T-helper 2 cell (primary cell): ENCODE data around the gene CCDC178.
"Not testable (repeated sequence)": the region's sequence is repeated elsewhere in the genome, so short reads cannot be mapped to it uniquely, and the experiment has no call there.

ENCODE experiments used
- DNase-seq, 5 experiments: peaks; one replicate each; pipeline versions ENCODE4 v3.0.0 to v3.0.0-alpha.2; 2012 to 2022
- total RNA-seq, 2 donors: gene quantifications; one replicate each; lab custom pipeline; 2026; lab: John Stamatoyannopoulos, UW

Gene CCDC178, protein sequence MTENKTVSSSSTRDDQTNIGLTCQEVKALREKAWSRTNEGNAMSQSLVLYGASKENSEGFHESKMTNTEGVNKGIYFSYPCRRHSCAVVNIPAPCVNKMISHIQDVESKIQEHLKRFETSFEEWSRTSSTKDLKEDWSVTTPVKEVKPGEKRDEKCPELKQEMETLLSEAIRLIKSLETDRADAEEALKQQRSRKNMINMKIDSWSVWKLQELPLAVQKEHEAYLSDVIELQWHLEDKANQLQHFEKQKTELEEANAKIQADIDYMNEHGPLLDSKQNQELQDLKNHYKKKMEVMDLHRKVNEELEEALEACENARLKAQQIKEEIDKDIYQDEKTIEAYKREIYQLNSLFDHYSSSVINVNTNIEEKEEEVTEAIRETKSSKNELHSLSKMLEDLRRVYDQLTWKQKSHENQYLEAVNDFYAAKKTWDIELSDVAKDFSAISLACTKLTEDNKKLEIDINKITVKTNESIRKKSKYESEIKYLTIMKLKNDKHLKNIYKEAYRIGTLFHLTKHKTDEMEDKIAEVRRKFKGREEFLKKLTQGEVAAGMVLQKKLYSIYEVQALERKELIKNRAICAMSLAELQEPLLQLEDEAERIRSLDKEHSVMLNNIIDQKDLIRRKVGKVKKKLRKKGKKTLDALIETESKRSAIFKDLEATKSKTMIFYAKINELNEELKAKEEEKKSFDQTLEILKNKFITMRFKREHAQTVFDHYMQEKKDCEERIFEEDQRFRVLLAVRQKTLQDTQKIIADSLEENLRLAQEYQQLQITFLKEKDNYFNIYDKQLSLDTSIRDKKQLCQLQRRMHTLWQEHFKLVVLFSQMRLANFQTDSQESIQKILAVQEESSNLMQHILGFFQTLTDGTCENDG
- 0 to 0.13 reads per million in 2 donors for total RNA-seq

DNA sequence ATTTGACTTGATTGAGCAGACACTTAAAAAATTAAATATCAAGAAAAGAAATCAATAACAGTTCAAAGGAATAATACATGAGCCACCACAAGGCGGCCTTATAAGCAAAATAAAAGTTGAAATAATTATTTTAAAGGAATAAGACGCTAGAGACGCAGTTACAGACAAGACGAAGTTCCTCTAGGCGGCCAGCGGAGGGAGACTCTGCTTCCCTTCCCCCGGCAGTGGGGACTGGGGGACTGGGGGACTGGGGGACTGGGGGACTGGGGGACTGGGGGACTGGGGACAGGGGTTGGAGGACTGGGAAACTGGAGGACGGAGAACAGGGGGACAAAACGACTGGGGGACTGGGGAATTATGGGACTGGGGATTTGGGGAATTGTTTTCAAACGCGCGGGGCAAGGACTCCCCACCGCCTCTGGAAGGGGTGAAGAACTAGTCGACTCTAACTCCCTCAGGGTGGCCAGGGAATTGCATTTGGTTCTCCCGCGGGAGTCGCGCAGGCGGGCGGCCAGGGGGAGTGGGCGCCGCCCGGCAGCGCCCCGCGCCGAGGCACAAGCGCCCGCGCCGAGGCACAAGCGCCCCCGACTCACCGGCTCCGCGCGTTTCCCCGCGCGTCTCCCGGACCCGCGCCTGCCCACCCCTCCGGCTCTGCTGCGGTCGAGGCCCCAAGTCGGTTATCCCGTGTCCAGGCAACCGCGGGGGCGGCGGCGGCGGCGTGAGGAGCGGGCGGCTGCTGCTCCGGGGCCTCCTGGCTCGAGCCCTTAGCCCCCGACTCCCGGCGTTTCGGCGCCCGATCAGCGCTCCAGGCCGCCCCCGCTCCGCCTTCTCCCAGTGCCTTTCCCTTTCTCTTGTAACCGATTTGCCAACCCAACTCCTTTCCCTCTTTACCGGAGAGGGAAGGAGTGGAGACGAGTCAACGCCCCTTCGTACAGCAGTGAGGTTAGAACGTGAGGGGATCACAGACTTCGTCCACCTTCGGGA lies at the start of gene CCDC178:
Gene CCDC178 (minus strand): TSS at position 662 of the 984 bp plus-strand sequence. CDS start 28,633 bp downstream, outside the sequence.
- peak in 1 of 5 experiments; percentile 1 for DNase-seq

DNA sequence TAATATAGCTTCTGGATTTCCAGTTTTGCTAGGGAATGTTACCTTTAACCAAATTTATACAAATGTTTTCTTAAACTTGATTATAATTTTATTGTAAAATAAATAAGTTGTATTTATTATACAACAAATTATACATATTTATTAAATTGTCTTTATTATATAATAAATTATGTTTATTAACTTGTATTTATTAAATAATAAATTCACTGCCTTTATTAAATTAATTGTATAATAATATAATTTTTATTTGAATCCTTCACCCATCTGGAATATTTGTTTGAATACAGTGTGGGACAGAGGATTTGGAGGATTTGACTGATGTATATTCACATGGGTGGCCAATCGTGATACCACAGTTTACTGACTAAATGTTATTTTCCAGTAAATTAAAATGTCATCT lies 43.4 kb upstream of the CCDC178 start:
- DNase-seq = no peak

DNA sequence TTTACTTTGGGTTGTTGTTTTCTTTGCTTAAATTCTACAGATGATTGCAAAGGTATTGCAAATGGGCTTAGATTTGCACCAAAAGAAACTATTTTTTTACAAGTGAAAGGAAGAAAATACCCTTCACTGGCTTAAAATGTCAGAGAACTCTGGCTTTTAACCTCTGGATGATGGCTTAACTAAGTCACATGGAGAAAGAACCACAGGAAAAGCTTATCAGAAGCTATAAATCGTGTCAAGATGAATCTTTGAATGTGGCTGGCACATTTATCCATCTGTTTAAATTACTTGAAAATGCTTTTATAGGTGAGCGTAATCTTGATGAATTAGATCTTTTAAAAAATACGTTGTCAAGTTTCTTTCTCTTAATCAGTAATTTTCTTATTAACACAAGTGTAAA lies 32.0 kb upstream of the CCDC178 start:
- no peak for DNase-seq

DNA sequence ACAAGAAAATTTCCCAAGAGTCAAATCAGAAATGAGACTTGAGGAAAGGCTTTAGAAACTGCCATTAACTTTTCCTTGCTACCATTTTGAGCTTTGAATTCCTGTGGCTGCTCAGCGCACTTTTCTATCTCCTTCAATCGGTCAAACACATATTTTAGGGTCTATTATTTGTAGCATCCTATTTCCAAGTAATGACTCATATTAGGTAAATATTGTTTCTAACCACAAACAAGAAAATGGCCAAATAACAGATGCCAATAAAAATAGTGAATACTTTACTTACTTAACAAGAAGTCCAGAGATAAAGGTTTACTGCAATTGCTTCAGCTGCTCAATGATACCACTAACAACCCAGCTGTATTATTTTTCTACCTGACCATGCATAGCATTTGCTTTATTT lies 29.7 kb upstream of the CCDC178 start:
- no peak for DNase-seq

DNA sequence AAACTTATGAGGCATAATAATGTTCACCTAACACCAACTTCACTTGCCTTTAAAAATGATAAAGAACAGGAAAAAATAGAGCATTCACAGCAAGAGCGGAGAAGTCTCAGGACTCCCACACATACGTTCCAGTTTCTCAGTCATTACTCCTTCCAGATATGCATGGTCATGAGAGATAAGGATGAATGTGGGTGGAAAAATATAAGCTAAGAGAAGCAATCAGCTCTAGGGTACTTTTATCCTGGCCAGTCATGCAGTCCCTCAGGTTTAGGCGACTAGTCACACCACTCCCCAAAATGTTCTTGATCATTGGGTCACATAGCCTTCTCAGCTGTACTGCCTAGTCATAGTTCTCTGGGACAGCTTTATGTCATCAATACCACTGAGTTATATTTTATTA lies 29.2 kb upstream of the CCDC178 start:
- DNase-seq = no peak

DNA sequence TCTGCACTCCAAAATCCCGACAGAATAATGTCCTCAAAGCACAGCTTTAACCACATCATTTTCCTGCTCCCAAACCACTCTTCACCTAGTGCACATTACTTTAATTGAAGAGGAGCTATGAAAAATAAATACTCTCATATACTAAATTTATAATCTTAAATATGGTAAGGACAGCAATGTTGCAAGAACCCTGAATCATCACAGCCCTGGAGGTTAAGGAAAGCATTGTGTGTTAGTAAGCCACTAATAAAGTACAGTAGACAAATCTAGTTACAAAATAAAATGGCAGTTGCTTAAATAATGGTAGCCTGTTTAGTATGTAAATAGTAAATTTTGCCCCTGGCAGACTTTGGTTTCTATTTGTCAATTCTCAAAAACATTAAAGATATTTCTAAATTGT lies 27.0 kb upstream of the CCDC178 start:
- DNase-seq = no peak

DNA sequence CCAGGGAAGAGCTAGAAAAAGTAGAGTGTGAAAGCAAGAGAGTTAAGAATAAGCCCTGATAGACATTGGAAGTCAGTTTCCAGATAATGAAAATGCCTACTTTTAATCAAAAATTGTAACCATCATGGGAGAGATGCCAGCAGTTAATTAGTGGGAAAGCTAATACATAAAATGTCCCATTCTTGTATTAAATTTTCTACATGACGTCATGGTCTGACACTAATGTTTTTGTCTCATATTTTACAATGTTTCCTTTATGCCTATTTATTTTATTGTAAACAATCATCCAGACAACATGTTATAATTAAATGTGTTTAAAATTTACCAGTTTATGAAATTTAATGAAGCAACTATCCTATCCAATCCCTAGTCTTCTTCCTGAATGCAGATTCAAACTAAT lies 26.3 kb upstream of the CCDC178 start:
- DNase-seq = no peak

DNA sequence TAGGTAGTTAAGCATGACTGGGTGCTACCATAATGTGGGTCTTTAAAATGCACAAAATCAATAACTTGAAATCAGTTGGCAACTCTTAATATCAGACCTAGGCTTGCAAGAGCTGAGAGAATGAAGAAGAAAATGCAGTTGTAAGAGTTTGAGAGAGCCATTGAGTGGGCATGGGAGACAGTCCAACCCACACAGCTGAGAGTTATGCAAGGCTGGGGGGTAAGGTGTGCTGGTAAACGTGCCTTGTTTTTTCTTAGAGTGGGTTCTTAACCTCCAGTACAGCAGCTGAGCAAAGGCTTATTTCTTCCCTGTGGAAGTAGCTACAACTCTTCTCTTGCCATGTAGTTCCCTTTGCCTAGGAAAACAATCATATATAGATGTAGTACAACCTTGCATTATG lies 20.2 kb upstream of the CCDC178 start:
- no peak for DNase-seq

DNA sequence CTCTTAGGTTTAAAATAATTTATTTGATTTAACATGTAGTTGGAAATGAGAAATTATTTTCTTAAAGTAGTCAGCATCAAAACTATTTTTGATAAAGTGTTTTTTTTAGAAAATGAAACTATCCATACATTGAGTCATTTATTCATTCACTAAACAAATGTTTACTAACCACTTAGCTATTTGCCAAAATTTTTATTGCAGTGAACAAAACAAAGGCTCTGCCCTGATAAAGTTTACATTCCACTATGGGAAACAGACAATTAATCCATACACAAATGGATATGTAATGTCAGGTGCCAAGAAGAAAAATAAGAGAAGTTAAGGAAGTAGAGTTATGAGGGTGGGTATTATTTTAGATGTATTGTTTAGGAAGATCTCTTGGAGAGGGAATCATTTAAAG lies 19.1 kb upstream of the CCDC178 start:
- DNase-seq = no peak

DNA sequence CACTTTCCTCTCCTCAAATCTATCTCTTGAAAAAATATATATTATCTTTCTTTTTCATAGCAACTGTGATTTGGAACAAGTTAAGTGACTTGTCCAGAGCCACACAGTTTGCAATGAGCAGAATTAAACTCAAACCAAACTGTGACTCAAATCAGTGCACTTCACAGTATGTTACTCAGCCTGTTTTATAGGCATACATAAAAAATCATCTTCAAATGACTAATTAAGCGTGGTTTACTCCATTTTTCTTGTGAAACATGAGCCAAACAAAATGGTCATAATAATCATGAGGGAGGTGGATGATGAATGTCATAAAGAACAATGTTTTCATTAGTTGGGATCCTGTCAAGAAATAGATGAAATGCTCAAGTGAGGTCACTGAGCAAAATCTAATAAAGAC lies 6.1 kb upstream of the CCDC178 start:
- no peak for DNase-seq

DNA sequence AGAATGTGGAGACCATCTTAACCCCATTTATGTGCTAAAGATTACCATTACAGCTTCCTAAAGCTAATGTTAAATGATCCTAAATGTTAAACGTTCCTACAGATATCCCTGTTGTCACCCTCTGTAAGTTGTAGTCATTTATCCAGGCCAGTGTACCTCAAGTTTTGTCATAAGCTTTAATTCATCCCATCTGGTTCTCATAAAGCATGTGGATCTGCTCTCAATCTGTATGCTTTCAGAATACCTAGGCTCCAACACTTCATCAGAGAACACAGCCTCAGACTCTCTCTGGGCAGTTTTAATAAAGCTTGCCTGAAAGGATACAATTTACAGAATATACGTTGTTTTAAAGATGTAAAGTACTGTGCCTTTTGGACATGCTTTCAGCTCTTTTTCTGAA lies 4.2 kb upstream of the CCDC178 start:
- no peak for DNase-seq

DNA sequence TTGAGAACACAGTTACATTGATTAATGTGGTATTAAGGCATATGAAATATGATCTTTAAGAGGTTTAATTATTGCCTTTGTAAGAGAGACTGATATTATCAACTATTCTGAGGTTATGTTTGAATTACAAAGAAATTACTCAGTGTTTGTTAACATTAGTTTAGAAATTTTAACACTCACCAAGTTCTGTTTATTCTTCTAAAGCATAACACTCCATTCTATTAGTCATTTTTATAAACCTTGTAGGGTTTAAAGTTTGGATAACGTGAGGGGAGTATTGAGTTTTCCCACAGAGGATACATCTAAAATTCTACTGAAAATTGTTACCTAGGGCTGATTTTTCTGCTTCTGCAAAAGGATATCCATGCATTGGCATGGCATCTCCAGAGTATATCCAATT lies 7.7 kb downstream of the CCDC178 start:
- DNase-seq = no peak

DNA sequence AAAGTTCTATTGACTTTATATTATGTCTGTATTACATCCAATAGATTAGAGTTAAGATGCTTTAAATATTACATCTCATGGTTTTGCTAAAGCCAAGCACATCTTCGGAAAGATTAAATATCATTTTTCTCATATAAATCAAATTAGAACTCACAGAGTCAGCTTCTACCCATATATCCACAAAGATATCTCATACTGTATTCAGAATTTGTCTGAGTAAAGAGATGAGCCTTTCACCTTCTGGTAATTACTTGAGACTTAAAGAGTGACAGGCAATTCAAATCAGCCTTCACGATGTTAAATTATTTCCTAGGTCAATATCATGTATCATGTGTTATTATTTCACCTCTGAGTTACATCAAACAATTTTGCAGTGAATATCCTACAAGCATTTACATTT lies 13.0 kb downstream of the CCDC178 start:
- no peak for DNase-seq

DNA sequence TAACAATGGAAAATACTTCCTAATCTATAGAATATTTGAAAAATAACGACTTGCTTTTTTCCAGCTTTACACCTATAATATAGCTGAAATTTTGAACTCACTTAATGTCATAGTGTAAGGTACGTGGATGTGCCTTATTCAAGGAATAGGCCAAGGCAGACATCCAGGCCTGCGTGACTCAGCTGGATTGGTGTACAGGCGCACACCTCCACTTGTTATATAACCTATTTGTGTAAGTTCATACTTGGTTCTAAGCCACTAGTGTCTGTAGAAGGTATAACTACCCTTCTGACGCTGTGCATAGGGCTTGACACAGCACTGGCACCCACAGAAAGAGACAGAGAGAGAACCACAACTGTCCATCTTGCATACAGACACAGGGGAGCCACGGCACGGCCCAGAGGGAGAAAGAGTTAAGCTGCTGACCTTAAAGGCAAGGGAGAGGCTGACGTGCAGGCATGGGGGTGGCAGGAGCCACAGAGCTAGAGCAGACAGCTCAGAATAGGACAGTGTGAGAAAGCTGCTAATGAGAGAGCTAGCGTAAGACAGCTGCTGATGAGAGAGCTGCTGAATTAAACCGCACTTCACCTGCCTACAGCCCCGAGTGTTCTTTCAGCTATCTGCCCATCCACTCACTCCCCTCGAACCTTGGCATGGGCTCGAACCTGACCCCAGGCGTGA lies 16.1 kb downstream of the CCDC178 start:
- DNase-seq = no peak

DNA sequence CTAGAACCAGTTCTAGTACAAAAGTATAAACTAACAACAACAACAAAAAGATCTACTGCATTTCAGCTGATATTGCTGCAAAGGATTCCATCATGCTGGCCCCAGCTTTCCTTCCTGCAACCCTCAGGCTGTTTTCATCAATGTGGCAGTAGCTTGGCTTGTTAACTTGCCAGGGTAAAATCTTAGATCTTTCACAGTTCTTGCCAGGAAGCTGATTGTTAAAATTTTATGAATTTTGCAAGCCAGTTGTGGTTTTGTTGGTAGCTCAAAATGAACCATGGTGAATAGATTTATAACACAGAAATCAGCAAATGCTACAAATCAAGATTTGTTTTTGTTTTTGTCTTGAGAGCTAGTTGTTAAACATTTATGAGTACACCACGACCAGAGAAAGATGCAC lies 19.3 kb downstream of the CCDC178 start:
- no peak for DNase-seq

DNA sequence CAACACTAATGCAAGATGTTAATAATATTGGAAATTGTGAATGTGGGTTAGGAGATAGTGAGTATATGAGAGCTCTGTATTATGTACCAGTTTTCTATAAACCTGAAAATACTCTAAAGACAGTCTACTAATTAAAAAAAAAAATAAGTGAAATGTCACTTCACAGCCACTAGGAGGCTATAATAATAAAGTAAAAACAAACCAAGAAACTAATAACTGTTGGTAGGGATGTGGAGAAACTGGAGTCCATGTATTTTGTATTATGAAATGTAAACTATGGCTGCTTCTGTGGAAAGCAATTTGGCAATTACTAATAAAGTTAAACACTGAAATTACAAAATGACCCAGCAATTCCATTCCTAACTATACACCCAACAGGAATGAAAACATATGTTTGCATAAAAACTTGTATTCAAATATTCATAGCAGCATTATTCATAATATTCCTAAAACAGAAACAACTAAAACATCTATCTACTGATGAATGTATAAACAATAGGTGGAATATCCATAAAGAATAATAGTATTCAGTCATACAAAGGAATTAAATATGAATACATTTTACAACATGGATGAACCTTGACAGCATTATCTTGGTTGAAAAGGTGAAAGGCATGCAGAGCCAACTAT lies 36.2 kb downstream of the CCDC178 start:
- DNase-seq = no peak

DNA sequence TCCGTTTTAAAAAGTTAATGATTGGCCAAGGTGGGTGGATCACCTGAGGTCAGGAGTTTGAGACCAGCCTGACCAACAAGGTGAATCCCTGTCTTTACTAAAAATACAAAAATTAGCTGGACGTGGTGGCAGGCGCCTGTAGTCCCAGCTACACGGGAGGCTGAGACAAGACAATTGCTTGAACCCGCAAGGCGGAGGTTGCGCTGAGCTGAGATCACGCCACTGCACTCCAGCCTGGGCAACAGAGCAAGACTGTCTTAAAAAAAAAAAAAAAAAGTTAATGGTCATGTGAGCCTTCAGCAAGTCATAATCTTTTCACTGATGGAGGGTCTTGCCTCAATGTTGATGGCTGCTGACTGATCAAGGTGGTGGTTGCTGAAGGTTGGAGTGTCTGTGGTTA lies 41.6 kb downstream of the CCDC178 start:
- not testable (repeated sequence) for DNase-seq

DNA sequence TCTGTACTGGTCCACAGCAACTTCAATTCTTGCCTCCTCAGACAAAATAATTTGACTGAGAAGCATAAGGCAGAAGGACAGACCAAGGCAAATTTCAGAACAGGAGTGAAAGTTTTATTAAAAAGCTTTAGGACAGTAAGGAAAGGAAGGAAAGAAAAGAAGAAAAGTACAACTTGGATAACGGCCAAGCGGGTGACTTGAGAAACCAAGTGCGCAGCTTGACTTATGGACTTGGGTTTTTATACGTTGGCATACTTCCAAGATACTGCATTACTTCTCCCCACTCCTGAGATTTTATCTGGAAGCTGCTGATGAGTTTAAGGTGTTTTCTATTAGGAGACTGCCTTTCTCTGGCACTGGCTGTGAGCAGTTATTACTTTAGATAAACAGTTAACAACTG lies 64.7 kb downstream of the CCDC178 start:
- DNase-seq = no peak

DNA sequence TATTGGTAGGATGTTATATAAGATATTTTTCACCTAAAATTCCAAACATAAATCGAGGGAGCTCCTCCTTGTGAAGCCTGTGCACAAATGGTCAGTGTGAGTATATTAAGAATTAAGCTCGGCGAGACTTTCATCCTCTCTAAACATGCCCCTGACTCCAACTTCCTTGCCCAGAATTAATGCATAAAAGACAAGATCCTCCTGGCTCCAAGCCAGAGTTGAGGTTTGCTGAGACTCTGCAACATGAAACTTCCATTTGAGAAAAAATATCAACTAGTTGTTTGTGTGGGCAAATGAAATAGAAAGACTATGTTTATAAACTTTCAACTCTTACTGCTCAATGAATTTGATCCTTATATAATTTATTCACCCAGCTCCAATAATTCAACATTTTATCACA lies 68.1 kb downstream of the CCDC178 start:
- no peak for DNase-seq

DNA sequence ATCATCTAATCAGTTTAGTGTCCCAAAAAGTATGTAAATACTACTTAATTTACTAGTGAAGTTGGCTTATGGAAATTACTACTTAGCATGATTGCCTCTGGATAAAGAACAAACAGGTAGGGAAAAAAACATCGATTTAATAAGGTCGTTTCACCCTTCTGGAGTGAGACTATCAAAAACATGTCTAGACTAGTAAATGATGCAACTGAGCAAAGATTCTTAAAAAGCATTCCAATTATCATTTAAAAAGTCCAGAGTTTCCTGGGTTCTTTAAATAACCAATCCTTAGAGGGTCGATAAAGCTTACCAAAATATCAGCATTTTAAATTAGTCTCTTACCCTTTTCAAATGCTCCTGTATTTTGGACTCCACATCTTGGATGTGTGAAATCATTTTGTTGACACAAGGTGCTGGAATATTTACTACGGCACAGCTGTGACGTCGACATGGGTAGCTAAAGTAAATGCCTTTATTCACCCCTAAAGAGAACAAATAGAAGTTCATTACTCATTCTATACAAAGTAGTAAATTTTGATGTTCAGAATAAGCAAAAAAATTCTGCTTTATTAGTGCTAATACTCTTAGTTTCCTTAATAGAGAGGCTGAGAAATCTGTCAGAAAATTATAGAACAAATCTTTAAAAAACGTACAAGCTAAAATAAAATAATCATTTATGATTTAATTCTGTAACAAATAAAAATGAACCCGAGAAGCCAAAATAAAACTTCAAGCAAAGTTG lies 70.6 kb downstream of the CCDC178 start:
- DNase-seq = no peak

DNA sequence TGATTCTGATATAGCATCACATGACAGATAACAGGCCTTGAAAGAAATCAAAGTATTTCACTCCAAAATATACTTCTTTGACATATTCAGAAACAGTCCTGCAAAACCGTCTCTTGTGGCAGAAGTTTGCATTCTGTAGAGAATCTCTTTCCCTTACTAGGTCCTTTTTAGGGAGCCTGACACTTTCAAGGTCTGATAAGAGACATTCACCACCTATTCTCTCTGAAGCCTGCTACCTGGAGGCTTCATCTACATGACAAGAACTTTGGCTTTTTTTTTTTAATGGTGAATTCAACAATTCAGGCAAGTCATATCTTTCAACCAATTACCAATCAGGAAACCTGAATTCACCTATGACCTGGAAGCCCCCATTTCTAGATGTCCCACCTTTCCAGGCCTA lies 83.8 kb downstream of the CCDC178 start:
- DNase-seq = no peak
